ENCODE data around the gene GABRG2. TPM values are rescaled to one million over a fixed set of nuclear protein-coding genes. Genes with fewer than 3 reads are reported as not detected.

Gene GABRG2
- total RNA-seq, 5 donors from 2014 or later (not counting 1 experiment from before 2014, with no cell fraction given), result 2.2 TPM; not detected in 4

DNA sequence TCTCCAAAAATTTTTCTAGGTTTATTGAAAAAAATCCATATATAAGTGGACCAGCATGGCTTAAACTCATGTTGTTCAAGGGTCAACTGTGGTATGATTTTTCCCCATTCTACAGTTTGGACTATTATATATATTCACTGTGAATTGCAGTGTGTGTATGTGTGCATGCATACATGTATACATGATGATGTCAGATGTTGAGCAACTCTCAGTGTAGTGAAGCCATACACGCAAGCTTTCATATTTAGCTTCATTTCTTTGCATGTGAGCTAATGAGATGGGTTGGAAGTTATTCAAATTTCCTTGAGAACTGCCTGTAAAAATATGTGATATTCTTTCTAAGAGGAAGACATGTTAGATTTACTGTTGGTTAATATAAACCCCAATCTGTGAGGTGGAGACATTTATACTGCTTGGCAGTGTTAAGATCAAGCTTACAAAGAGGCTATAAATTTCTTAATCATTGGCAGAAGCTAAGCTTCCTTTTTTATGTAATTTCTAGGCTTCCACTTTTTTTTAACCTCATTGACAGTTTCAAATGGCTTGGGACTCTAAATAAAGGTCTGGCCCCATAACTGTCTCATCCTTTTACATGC lies 134.8 kb downstream of the GABRG2 start:
- POLR2A ChIA-PET, result no interaction called here
- Mint-ChIP-seq H3K27ac (no peak overlapping the region), H3K4me1 (no peaks in the 10 kb centered on the region), H3K4me3 (no peak overlapping the region), H3K36me3 (no peaks in the 10 kb centered on the region), H3K27me3 (no peaks in the 10 kb centered on the region), H3K9me3 (peaks cover 0 to 6% (median 4%) of the 10 kb centered on the region in 3 donors)
- H3K36me3 ChIP-seq (ENCODE audit: control insufficient read depth in 2 of 2, extremely low read depth in 1 of 2, insufficient read depth in 1 of 2, low read length in 1 of 2), result no peaks in the 10 kb centered on the region
- CTCF ChIA-PET, result no interaction called here
- ATAC-seq (replicated peaks in 1 of 4), result no peak
- no peaks in the 10 kb centered on the region for H3K27me3 ChIP-seq (replicated peaks in 1 of 2; ENCODE audit: control insufficient read depth in 2 of 2, extremely low read depth in 1 of 2, insufficient read depth in 2 of 2, low read length in 1 of 2)
- no peak overlapping the region for H3K4me3 ChIP-seq (ENCODE audit: control insufficient read depth in 1 of 2, extremely low read depth in 1 of 2, low read length in 1 of 2)
- no peak for DNase-seq
- no peaks in the 10 kb centered on the region for H3K4me1 ChIP-seq (ENCODE audit: control insufficient read depth in 1 of 2, extremely low read depth in 1 of 2, insufficient read depth in 2 of 2, low read length in 2 of 2)
- no peak overlapping the region for H3K27ac ChIP-seq (ENCODE audit: low read length)
- no CpG with 5 or more reads among the region's 1 CpG for WGBS (ENCODE audit: insufficient coverage)
- no peaks in the 10 kb centered on the region for H3K9me3 ChIP-seq

Other genes with a start within 250 kb of the GABRG2 start
- gene GABRA1, start 219.7 kb upstream of the GABRG2 start, total RNA-seq, result not detected